NCI-H82 treated with DMSO at 0.1 percent for 48 hours (cell line): Measurements from ENCODE around the gene KCND3.
A peak's percentile ranks its signal among the peaks of the same experiment; 100 is the strongest.
"Not testable (repeated sequence)": the region's sequence is repeated elsewhere in the genome, so short reads cannot be mapped to it uniquely, and the experiment has no call there.

Experiments
- DNase-seq: peaks from one replicate; lab custom pipeline; 2025; ENCODE audit not compliant: unreplicated experiment; lab: John Stamatoyannopoulos, UW

The KCND3 gene

GRCh38 chr1:111818546-111818945, 170.9 kb downstream of the KCND3 start:
- no peak for DNase-seq

GRCh38 chr1:111818081-111818480, 171.4 kb downstream of the KCND3 start:
- no peak for DNase-seq

- DNase-seq, result no peak
Measured at GRCh38 chr1:111814642-111815041, 174.8 kb downstream of the KCND3 start.

- DNase-seq, result no peak
Measured at GRCh38 chr1:111814305-111814628, 175.2 kb downstream of the KCND3 start.

- no peak for DNase-seq
Measured at GRCh38 chr1:111813440-111814304, 175.8 kb downstream of the KCND3 start.

GRCh38 chr1:111812306-111812705, 177.2 kb downstream of the KCND3 start:
- no peak for DNase-seq

GRCh38 chr1:111811891-111812290, 177.6 kb downstream of the KCND3 start:
- DNase-seq, result no peak

- no peak for DNase-seq
Measured at GRCh38 chr1:111805251-111805650, 184.2 kb downstream of the KCND3 start.

GRCh38 chr1:111804776-111805175, 184.7 kb downstream of the KCND3 start:
- no peak for DNase-seq

GRCh38 chr1:111803951-111804350, 185.5 kb downstream of the KCND3 start:
- DNase-seq, result no peak

GRCh38 chr1:111802984-111803383, 186.5 kb downstream of the KCND3 start:
- DNase-seq, result no peak

GRCh38 chr1:111802110-111802509, 187.4 kb downstream of the KCND3 start:
- no peak for DNase-seq

GRCh38 chr1:111801071-111801850, 188.2 kb downstream of the KCND3 start:
- DNase-seq, result no peak

- not testable (repeated sequence) for DNase-seq
Measured at GRCh38 chr1:111799722-111800121, 189.7 kb downstream of the KCND3 start.

- DNase-seq, result no peak
Measured at GRCh38 chr1:111798580-111798979, 190.9 kb downstream of the KCND3 start.

- peak; percentile 97 for DNase-seq
Measured at GRCh38 chr1:111795401-111795800, 194.1 kb downstream of the KCND3 start.

GRCh38 chr1:111793923-111794322, 195.5 kb downstream of the KCND3 start:
- DNase-seq, result peak; percentile 99

- no peak for DNase-seq
Measured at GRCh38 chr1:111792249-111792648, 197.2 kb downstream of the KCND3 start.

- no peak for DNase-seq
Measured at GRCh38 chr1:111791776-111792175, 197.7 kb downstream of the KCND3 start.

- no peak for DNase-seq
Measured at GRCh38 chr1:111789666-111790316, 199.7 kb downstream of the KCND3 start.

- DNase-seq, result no peak
Measured at GRCh38 chr1:111789142-111789541, 200.3 kb downstream of the KCND3 start.
